ENCODE data around the gene CFAP45. TPM values are rescaled to one million over a fixed set of nuclear protein-coding genes. Genes with fewer than 3 reads are reported as not detected.

Gene CFAP45
- polyA plus RNA-seq, 1 of the 3 experiments (the other 2 are of a cell fraction): 0.74 TPM

GRCh38 chr1:159849626-159850366 is 50.2 kb downstream of the CFAP45 start:
- Histone ChIP-seq H3K36me3 (replicated peaks in 1 of 2; ENCODE audit: control insufficient read depth in 1 of 2, insufficient read depth in 2 of 2, low read length in 1 of 2) (no peaks in the 10 kb centered on the region), H3K27me3 (ENCODE audit: insufficient read depth) (no peaks in the 10 kb centered on the region), H3K9me3 (no peaks in the 10 kb centered on the region), H3K9ac (no peak overlapping the region; the same call in 1 of the 2 replicates), H3K4me2 (no peak overlapping the region), H3K9me2 (no peaks in the 10 kb centered on the region), H3K27ac (ENCODE audit: low read depth in 2 of 2, low read length in 1 of 2) (peak overlapping the region in 1 of 2 experiments; percentile 78; a peak in 2 of 4 replicates), H2AFZ (ENCODE audit: low read depth) (no peak overlapping the region), H3K4me3 (ENCODE audit: low read depth in 2 of 2, low read length in 1 of 2) (no peak overlapping the region), H4K20me1 (ENCODE audit: insufficient read depth) (no peaks in the 10 kb centered on the region), H3F3A (replicated peaks; ENCODE audit: insufficient read depth) (peaks cover 21% of the 10 kb centered on the region), H3K4me1 (ENCODE audit: control insufficient read depth in 1 of 2, insufficient read depth in 2 of 2, low read depth in 1 of 2, low read length in 1 of 2) (peaks cover 3 to 14% of the 10 kb centered on the region in 2 experiments; a peak in 3 of 4 replicates), H3K79me2 (ENCODE audit: insufficient read depth) (no peaks in the 10 kb centered on the region)
- TF ChIP-seq MXI1 (IDR thresholded peaks at IDR 0.05; ENCODE audit: low read depth, low read length) (no peak), MAX (IDR thresholded peaks at IDR 0.05; ENCODE audit: low read depth) (no peak), MEF2A (IDR thresholded peaks at IDR 0.05; ENCODE audit: borderline replicate concordance, low read depth) (no peak), CHD2 (IDR thresholded peaks at IDR 0.05; ENCODE audit: low read length, partially characterized antibody) (no peak)
- CTCF ChIA-PET: interaction anchor here (0.7 to 1.9 kb wide), 6 partner anchors 19 to 196 kb away, joined by 3 to 7 read pairs (median 4); no protein-coding TSS in a partner anchor
- no peak for DNase-seq
- POLR2A ChIA-PET: no interaction called here
- WGBS (ENCODE audit: low lambda C conversion rate): 86% methylated on average over 2 of the region's 2 CpGs

- no peak overlapping the region for H3K9ac ChIP-seq
- H3K4me3 ChIP-seq (ENCODE audit: low read depth in 2 of 2, low read length in 1 of 2): no peak overlapping the region
- CTCF ChIA-PET: interaction anchor here (0.7 to 1.7 kb wide), 2 partner anchors 43 to 45 kb away, joined by 4 read pairs; no protein-coding TSS in a partner anchor
- H3K36me3 ChIP-seq (replicated peaks in 1 of 2; ENCODE audit: control insufficient read depth in 1 of 2, insufficient read depth in 2 of 2, low read length in 1 of 2): no peaks in the 10 kb centered on the region
- no peaks in the 10 kb centered on the region for H3K79me2 ChIP-seq (ENCODE audit: insufficient read depth)
- H2AFZ ChIP-seq (ENCODE audit: low read depth): no peak overlapping the region
- H3K9me3 ChIP-seq: no peaks in the 10 kb centered on the region
- H3K4me2 ChIP-seq: no peak overlapping the region
- POLR2A ChIA-PET: no interaction called here
- TF ChIP-seq ELF1 (IDR thresholded peaks at IDR 0.05): no peak
- TF ChIP-seq JUND (IDR thresholded peaks at IDR 0.05): no peak
- TF ChIP-seq SMC3 (IDR thresholded peaks at IDR 0.05; ENCODE audit: low read depth, low read length): no peak
- TF ChIP-seq GABPA (IDR thresholded peaks at IDR 0.05; ENCODE audit: low read depth): no peak
- no peak for TF ChIP-seq RCOR1 (IDR thresholded peaks at IDR 0.05; ENCODE audit: low read length)
- no peak for TF ChIP-seq REST (IDR thresholded peaks at IDR 0.05; ENCODE audit: low read depth, low read length)
- no peak for TF ChIP-seq TCF12 (IDR thresholded peaks at IDR 0.05)
- TF ChIP-seq FOSL2 (IDR thresholded peaks at IDR 0.05; ENCODE audit: borderline replicate concordance, low read depth): no peak
- no peak for TF ChIP-seq NFIC (IDR thresholded peaks at IDR 0.05; ENCODE audit: borderline replicate concordance)
- no peak for TF ChIP-seq EP300 (IDR thresholded peaks at IDR 0.05; ENCODE audit: borderline replicate concordance in 1 of 2, low read depth in 1 of 2, low read length in 1 of 2)
- no peak for TF ChIP-seq TEAD4 (IDR thresholded peaks at IDR 0.05; ENCODE audit: borderline replicate concordance, insufficient read depth)
- TF ChIP-seq YY1 (IDR thresholded peaks at IDR 0.05; ENCODE audit: low read depth): no peak
- TF ChIP-seq MAX (IDR thresholded peaks at IDR 0.05; ENCODE audit: low read depth): no peak
- TF ChIP-seq RXRA (IDR thresholded peaks at IDR 0.05; ENCODE audit: borderline replicate concordance, low read depth): no peak
- TF ChIP-seq ZBTB33 (IDR thresholded peaks at IDR 0.05; ENCODE audit: borderline replicate concordance, low read depth): no peak
- H3F3A ChIP-seq (replicated peaks; ENCODE audit: insufficient read depth): peaks cover 16% of the 10 kb centered on the region
- DNase-seq: no peak
- 23% methylated on average over 3 of the region's 3 CpGs for WGBS (ENCODE audit: low lambda C conversion rate)
- peak overlapping the region in 1 of 2 experiments; percentile 78; a peak in 2 of 4 replicates for H3K27ac ChIP-seq (ENCODE audit: low read depth in 2 of 2, low read length in 1 of 2)
- H3K9me2 ChIP-seq: no peaks in the 10 kb centered on the region
- peaks cover 0 to 6% of the 10 kb centered on the region in 2 experiments; a peak in 2 of 4 replicates for H3K4me1 ChIP-seq (ENCODE audit: control insufficient read depth in 1 of 2, insufficient read depth in 2 of 2, low read depth in 1 of 2, low read length in 1 of 2)
- no peaks in the 10 kb centered on the region for H4K20me1 ChIP-seq (ENCODE audit: insufficient read depth)
- no peaks in the 10 kb centered on the region for H3K27me3 ChIP-seq (ENCODE audit: insufficient read depth)
Observed at GRCh38 chr1:159848326-159848725, 51.6 kb downstream of the CFAP45 start.

Measured in SK-N-SH (cell line).